Tibial nerve (tissue), 4 donors: ENCODE data around the gene MATR3. TPM values are rescaled to one million over a fixed set of nuclear protein-coding genes. Genes with fewer than 3 reads are reported as not detected.

Source experiments
- DNase-seq, 2 donors: peaks; one replicate each; pipeline ENCODE4 v3.0.0-alpha.2; 2019; ENCODE audit warnings: low spot score in 2 of 2
- H3K27ac ChIP-seq, 4 donors: fragments of 200-600 bp; sonication (generic) in 3 of 4; one replicate each; pipeline ENCODE4 v1.5.1; 2017 to 2019; ENCODE audit warnings: mild to moderate bottlenecking in 1 of 4
- H3K27me3 ChIP-seq, 2 donors: fragments of 200-600 bp; sonication (generic) in 1 of 2; one replicate each; pipeline versions ENCODE4 v1.5.1 to v1.6.0; 2017 to 2019
- H3K36me3 ChIP-seq, 3 donors: fragments of 200-600 bp; sonication (generic); one replicate each; pipeline ENCODE4 v1.5.1; 2018 to 2019
- H3K4me1 ChIP-seq, 4 donors: fragments of 200-600 bp; sonication (generic) in 3 of 4; one replicate each; pipeline ENCODE4 v1.5.1; 2017 to 2019
- H3K4me3 ChIP-seq, 4 donors: fragments of 200-600 bp; sonication (generic) in 3 of 4; one replicate each; pipeline ENCODE4 v1.5.1; 2017 to 2019; ENCODE audit warnings: mild to moderate bottlenecking in 1 of 4, moderate library complexity in 1 of 4
- H3K9me3 ChIP-seq, 4 donors: fragments of 200-600 bp; sonication (generic) in 3 of 4; one replicate each; pipeline ENCODE4 v1.5.1; 2017 to 2019
- CTCF ChIP-seq, 5 experiments: fragments of 200-600 bp in 3 of 5; fragments of 450-650 bp in 2 of 5; sonication (generic) in 3 of 5; IDR thresholded peaks; one replicate each; pipeline ENCODE4 v1.5.1; 2016 to 2019; ENCODE audit warnings: antibody characterized with exemption in 5 of 5, mild to moderate bottlenecking in 3 of 5, moderate library complexity in 2 of 5
- EP300 ChIP-seq, 2 donors: sonication (generic); formaldehyde crosslinking; IDR thresholded peaks; one replicate each; pipeline ENCODE4 v1.6.1; 2017; ENCODE audit warnings: antibody characterized with exemption in 2 of 2, mild to moderate bottlenecking in 1 of 2
- POLR2A ChIP-seq, 2 donors: fragments of 450-650 bp; IDR thresholded peaks; one replicate each; pipeline ENCODE4 v1.6.1; 2017; ENCODE audit warnings: antibody characterized with exemption in 2 of 2, mild to moderate bottlenecking in 2 of 2, moderate library complexity in 2 of 2
- WGBS, 2 donors: methylation state at CpG; one replicate each; pipeline ENCODE4 v1.1.5; 2018; 5-methylcytosine and 5-hydroxymethylcytosine counted together
- total RNA-seq, 4 donors: library from RNA; depleted of rRNA; stranded (reverse); fragments of >200 nt; gene quantifications; one replicate each; pipeline ENCODE4 v1.1.0, GENCODE V29; 2016

The MATR3 gene
- total RNA-seq, 4 donors from 2014 or later, result 147 to 231 (median 196) TPM

GRCh38 chr5:139363937-139364336, 70.4 kb downstream of the MATR3 start:
- 76 to 79% methylated on average over 2 of the region's 2 CpGs for WGBS, 2 donors
- H3K36me3 ChIP-seq, result peaks cover 0 to 66% (median 8%) of the 10 kb centered on the region in 3 donors
- no peak for DNase-seq

DNA sequence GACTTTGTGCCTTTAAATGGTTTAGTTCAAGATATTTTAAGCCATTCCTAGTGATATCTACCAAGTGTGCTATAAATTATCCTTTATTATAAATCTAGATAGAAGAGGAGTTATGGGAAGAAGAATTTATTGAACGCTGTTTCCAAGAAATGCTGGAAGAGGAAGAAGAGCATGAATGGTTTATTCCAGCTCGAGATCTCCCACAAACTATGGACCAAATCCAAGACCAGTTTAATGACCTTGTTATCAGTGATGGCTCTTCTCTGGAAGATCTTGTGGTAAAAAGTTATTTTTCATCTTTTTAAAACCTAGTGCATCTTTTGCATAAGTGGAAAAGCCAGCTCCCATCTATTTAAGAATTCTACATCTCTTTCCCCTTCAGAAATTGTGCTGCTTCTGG, 70.9 kb downstream of the MATR3 start:
- H3K4me3 ChIP-seq, result no peak overlapping the region
- DNase-seq, result no peak
- H3K27ac ChIP-seq, result no peak overlapping the region
- peaks cover 0 to 14% (median 0%) of the 10 kb centered on the region in 4 donors for H3K4me1 ChIP-seq
- WGBS, 2 donors, result 71 to 78% methylated on average over 2 of the region's 2 CpGs
- TF ChIP-seq CTCF (IDR thresholded peaks at IDR 0.05), result no peak
- no peak for TF ChIP-seq EP300 (IDR thresholded peaks at IDR 0.05)
- no peak for TF ChIP-seq POLR2A (IDR thresholded peaks at IDR 0.05)
- H3K27me3 ChIP-seq, result no peaks in the 10 kb centered on the region
- no peaks in the 10 kb centered on the region for H3K9me3 ChIP-seq
- H3K36me3 ChIP-seq, result peaks cover 0 to 71% (median 8%) of the 10 kb centered on the region in 3 donors

More at GRCh38 chr5:139363937-139364336, 70.4 kb downstream of the MATR3 start:
- Histone ChIP-seq H3K4me3 (no peak overlapping the region), H3K27me3 (no peaks in the 10 kb centered on the region), H3K27ac (no peak overlapping the region), H3K4me1 (peaks cover 0 to 20% (median 0%) of the 10 kb centered on the region in 4 donors), H3K9me3 (no peaks in the 10 kb centered on the region)
- TF ChIP-seq POLR2A (IDR thresholded peaks at IDR 0.05) (no peak), CTCF (IDR thresholded peaks at IDR 0.05) (no peak), EP300 (IDR thresholded peaks at IDR 0.05) (no peak)

DNA sequence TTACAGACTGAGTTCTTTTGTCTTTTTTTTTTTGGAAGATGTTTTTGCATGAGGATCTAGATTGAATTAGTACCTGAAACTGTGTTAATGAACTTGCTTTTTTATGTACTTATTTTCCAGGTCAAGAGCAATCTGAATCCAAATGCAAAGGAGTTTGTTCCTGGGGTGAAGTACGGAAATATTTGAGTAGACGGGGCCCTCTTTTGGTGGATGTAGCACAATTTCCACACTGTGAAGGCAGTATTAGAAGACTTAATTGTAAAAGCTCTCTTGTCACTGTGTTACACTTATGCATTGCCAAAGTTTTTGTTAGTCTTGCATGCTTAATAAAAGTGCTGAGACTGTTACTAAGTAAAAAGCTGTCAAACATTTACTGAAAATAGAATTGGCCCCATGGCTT, 75.1 kb downstream of the MATR3 start:
- WGBS, 2 donors, result 53 to 61% methylated on average over 2 of the region's 2 CpGs
- Histone ChIP-seq H3K9me3 (no peaks in the 10 kb centered on the region), H3K27me3 (no peaks in the 10 kb centered on the region), H3K27ac (no peak overlapping the region), H3K36me3 (peaks cover 4 to 97% (median 8%) of the 10 kb centered on the region in 3 donors), H3K4me3 (no peak overlapping the region), H3K4me1 (peaks cover 0 to 9% (median 2%) of the 10 kb centered on the region in 4 donors)
- no peak for DNase-seq
- TF ChIP-seq POLR2A (IDR thresholded peaks at IDR 0.05), result no peak
- TF ChIP-seq EP300 (IDR thresholded peaks at IDR 0.05), result no peak
- no peak for TF ChIP-seq CTCF (IDR thresholded peaks at IDR 0.05)

GRCh38 chr5:139369181-139369580, 75.6 kb downstream of the MATR3 start:
- Histone ChIP-seq H3K4me1 (peaks cover 0 to 7% (median 2%) of the 10 kb centered on the region in 4 donors), H3K36me3 (peaks cover 4 to 97% (median 8%) of the 10 kb centered on the region in 3 donors), H3K27ac (no peak overlapping the region), H3K9me3 (no peaks in the 10 kb centered on the region), H3K4me3 (no peak overlapping the region), H3K27me3 (no peaks in the 10 kb centered on the region)
- TF ChIP-seq CTCF (IDR thresholded peaks at IDR 0.05), result no peak
- TF ChIP-seq EP300 (IDR thresholded peaks at IDR 0.05), result no peak
- no peak for TF ChIP-seq POLR2A (IDR thresholded peaks at IDR 0.05)
- no peak for DNase-seq
- 78 to 81% methylated on average over 1 of the region's 1 CpG for whole genome bisulfite sequencing, 2 donors

DNA sequence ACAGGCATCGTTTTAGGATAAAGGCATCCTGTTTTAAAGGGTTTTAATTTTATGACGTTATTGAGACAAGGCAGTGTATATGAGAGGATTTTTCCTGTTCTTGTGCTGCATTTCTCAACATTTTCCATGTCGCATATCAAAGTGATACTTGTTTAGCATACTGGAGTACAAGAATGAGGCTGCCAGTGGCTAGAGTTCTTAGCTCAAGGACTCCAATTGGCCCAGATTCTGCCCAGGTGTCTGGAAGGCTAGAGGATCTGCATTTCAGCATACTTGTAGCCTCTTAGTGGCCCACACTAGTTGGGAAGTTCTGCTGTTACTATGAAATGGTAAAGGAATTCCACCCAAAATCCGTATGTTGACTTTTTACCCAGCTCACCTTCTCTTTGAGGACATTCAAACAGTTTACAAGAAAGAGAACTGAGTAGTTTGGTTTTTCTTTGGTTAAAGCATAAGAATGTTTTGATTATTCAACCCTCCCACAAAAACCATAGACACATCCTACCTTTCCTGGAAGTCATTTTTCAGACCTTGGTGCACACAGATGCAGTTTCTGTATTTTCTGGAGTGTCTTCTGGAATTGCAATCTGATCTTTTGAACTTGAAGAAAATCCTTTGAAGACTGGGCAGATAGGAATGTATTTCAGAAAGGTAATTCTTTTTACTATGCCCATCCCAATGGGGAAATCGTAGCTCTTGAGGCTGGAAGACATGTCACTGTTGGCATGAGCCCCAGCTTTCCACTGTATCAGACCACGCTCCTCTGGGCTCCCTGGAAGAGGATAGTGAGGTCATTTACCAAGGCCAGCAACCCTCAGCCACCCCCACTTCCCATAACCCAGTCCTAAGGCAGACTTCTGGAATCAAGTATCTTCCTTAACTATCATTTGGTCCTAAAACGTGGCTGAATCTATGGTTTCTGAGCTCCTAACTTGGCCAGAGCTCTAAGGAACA, 78.2 kb downstream of the MATR3 start:
- no peak for TF ChIP-seq EP300 (IDR thresholded peaks at IDR 0.05)
- no peak for TF ChIP-seq CTCF (IDR thresholded peaks at IDR 0.05)
- no peak for TF ChIP-seq POLR2A (IDR thresholded peaks at IDR 0.05)
- 72 to 74% methylated on average over 7 of the region's 7 CpGs for WGBS, 2 donors
- H3K4me3 ChIP-seq, result no peak overlapping the region
- H3K27ac ChIP-seq, result no peak overlapping the region
- no peaks in the 10 kb centered on the region for H3K27me3 ChIP-seq
- peaks cover under 1 to 88% (median 4%) of the 10 kb centered on the region in 3 donors for H3K36me3 ChIP-seq
- H3K9me3 ChIP-seq, result no peaks in the 10 kb centered on the region
- peaks cover 0 to 7% (median 2%) of the 10 kb centered on the region in 4 donors for H3K4me1 ChIP-seq
- no peak for DNase-seq
